ENCODE data around the gene PPTC7. TPM values are rescaled to one million over a fixed set of nuclear protein-coding genes. Genes with fewer than 3 reads are reported as not detected.

PPTC7 gene
- total RNA-seq, 2 experiments from 2014 or later = 43.1 to 44.5 TPM

DNA sequence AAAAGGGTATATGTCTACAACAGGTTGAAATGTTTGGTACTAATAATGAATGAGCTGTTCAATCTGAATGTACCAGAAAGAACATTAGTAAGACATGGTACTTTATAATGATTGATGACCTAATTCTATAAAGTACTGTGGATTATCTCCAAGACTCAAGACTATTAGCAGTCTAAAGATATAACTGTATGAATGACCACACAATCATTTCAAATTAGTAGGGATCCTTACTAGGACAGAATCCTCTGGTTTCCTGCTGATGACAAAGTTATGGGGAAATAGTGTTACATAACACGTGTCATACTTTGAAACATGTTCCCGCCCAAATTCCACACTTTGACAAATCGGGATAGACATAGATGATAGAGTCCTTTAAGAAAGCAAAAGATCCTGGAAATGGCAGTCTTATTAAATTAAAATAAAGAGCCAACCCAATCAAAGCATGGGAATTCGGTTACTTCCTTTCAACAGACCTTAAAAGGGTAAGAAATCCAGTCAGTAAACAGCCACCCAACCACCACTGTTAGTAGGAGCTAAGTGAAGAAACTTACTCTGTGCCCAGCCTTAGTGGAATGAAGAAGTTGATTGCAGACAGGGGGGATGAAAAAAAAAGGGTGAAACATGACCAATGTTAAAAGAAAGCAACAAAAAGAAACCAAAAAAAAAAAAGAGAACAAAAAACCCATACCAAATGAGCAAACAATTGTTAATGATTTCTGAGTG lies 84.0 kb downstream of the PPTC7 start:
- ATAC-seq = no peak
- H3K27me3 Mint-ChIP-seq = no peaks in the 10 kb centered on the region
- TF ChIP-seq, protein P1, sequence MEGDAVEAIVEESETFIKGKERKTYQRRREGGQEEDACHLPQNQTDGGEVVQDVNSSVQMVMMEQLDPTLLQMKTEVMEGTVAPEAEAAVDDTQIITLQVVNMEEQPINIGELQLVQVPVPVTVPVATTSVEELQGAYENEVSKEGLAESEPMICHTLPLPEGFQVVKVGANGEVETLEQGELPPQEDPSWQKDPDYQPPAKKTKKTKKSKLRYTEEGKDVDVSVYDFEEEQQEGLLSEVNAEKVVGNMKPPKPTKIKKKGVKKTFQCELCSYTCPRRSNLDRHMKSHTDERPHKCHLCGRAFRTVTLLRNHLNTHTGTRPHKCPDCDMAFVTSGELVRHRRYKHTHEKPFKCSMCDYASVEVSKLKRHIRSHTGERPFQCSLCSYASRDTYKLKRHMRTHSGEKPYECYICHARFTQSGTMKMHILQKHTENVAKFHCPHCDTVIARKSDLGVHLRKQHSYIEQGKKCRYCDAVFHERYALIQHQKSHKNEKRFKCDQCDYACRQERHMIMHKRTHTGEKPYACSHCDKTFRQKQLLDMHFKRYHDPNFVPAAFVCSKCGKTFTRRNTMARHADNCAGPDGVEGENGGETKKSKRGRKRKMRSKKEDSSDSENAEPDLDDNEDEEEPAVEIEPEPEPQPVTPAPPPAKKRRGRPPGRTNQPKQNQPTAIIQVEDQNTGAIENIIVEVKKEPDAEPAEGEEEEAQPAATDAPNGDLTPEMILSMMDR (IDR thresholded peaks at IDR 0.05) = no peak
- POLR2A ChIA-PET = interaction anchor here (2.4 to 5.5 kb wide), 2 partner anchors 9 to 30 kb away, joined by 6 to 40 read pairs; partner anchors contain the start of genes FAM216A and GPN3
- peak overlapping the region; percentile 73 for H3K27ac Mint-ChIP-seq
- no peak for DNase-seq
- H3K36me3 Mint-ChIP-seq (ENCODE audit: low read depth) = peaks cover 35% of the 10 kb centered on the region
- H3K4me1 Mint-ChIP-seq (ENCODE audit: low read depth) = peaks cover 35% of the 10 kb centered on the region
- H3K9me3 Mint-ChIP-seq = peaks cover 5% of the 10 kb centered on the region
- CTCF ChIA-PET = interaction anchor here (1.1 to 9.8 kb wide), 6 partner anchors 29 to 389 kb away, joined by 3 to 84 read pairs (median 6); partner anchors contain the start of genes ARPC3, FAM216A and GPN3
- intact Hi-C loops (cut with micrococcal nuclease) = no loop called here
- peak overlapping the region; percentile 32 for H3K4me3 Mint-ChIP-seq

Other genes starting within 250 kb of the PPTC7 start
- 10 to 100 TPM; 44.9 to 52.9 TPM for gene ANAPC7, start 179.6 kb downstream of the PPTC7 start, total RNA-seq
- 100 to 1,000 TPM; 229 to 240 TPM for gene ARPC3, start 133.0 kb downstream of the PPTC7 start, total RNA-seq
- 10 to 100 TPM; 69.1 TPM for gene GPN3, start 115.1 kb downstream of the PPTC7 start, total RNA-seq
- 10 to 100 TPM; 77.1 to 77.3 TPM for gene FAM216A, start 114.5 kb downstream of the PPTC7 start, total RNA-seq
- gene VPS29, start 81.2 kb downstream of the PPTC7 start, total RNA-seq = 10 to 100 TPM; 71.7 to 76.4 TPM
- 1 to 10 TPM; 1.7 to 1.9 TPM for gene RAD9B, start 81.0 kb downstream of the PPTC7 start, total RNA-seq
- 1 to 10 TPM; 7.9 to 8.6 TPM for gene TCTN1, start 30.8 kb upstream of the PPTC7 start, total RNA-seq
- gene HVCN1, start 105.8 kb upstream of the PPTC7 start, total RNA-seq = 10 to 100 TPM; 23.0 to 24.2 TPM
- gene PPP1CC, start 159.6 kb upstream of the PPTC7 start, total RNA-seq = 100 to 1,000 TPM; 242 to 244 TPM

Measured in activated CD8-positive, alpha-beta T cell treated with anti-CD3 and anti-CD28 coated beads for 36 hours (primary cell).